HAP-1 (cell line): Measurements from ENCODE around the gene DAAM1.
A peak's percentile ranks its signal among the peaks of the same experiment; 100 is the strongest.

Experiments
- DNase-seq, 2 experiments: peaks; one replicate each; pipeline ENCODE4 v3.0.0-alpha.2; 2016 to 2020; ENCODE audit warnings: low spot score in 2 of 2
- H3K27me3 ChIP-seq: fragments of 250-450 bp; sonication (Bioruptor Pico); 2 replicates; pipeline ENCODE4 v1.5.1; 2020; ENCODE audit warnings: low read depth, mild to moderate bottlenecking, moderate library complexity
- H3K36me3 ChIP-seq: fragments of 250-450 bp; sonication (Bioruptor Pico); replicated peaks from 2 replicates; pipeline ENCODE4 v1.5.1; 2020; ENCODE audit warnings: mild to moderate bottlenecking
- H3K4me1 ChIP-seq: fragments of 250-450 bp; sonication (Bioruptor Pico); 2 replicates; pipeline ENCODE4 v1.5.1; 2020; ENCODE audit warnings: mild to moderate bottlenecking
- H3K4me3 ChIP-seq: fragments of 250-450 bp; sonication (Bioruptor Pico); 2 replicates; pipeline ENCODE4 v1.5.1; 2020; ENCODE audit warnings: mild to moderate bottlenecking, moderate library complexity
- H3K9me3 ChIP-seq: fragments of 250-450 bp; sonication (Bioruptor Pico); 2 replicates; pipeline ENCODE4 v1.5.1; 2020; ENCODE audit warnings: mild to moderate bottlenecking, moderate library complexity
- in situ Hi-C: fragments of 300-500 bp; cut with MboI; formaldehyde crosslinking; loops from 3 replicates; pipeline ENCODE4 v1.14.3; 2020; ENCODE audit warnings: low sequenced_read_pairs, inconsistent platforms, mixed read lengths

Gene DAAM1

GRCh38 chr14:59214702-59215302 is 26.3 kb downstream of the DAAM1 start:
- peaks cover 12% of the 10 kb centered on the region for H3K4me1 ChIP-seq
- H3K27me3 ChIP-seq, result no peaks in the 10 kb centered on the region
- no peaks in the 10 kb centered on the region for H3K36me3 ChIP-seq
- H3K4me3 ChIP-seq, result no peak overlapping the region
- in situ Hi-C loops, result no loop called here
- no peaks in the 10 kb centered on the region for H3K9me3 ChIP-seq
- DNase-seq, result no peak

DNA sequence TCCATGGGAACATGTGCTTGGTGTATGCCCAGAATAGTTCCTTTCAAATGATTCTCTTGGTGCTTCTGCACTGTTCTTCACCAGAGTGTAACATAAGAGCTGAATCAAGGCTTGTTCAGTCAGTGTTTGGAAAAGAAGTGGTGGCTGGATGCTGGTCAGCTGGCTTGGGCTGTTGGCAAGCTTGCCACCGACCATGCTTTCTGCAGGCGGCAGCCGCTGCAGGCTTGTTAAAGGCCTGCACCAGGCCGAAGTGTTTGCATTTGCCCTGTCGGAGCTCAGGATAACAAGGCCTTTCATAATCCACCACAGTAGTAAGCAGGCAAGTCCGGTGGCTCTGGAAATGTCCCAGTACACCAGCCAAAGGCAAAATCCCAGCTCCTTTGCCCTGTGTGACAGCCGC is 26.9 kb downstream of the DAAM1 start:
- no peak for DNase-seq
- Histone ChIP-seq H3K4me3 (no peak overlapping the region), H3K27me3 (no peaks in the 10 kb centered on the region), H3K4me1 (peaks cover 12% of the 10 kb centered on the region), H3K36me3 (no peaks in the 10 kb centered on the region; the same call in 1 of the 2 replicates), H3K9me3 (no peaks in the 10 kb centered on the region)
- in situ Hi-C loops, result no loop called here

DNA sequence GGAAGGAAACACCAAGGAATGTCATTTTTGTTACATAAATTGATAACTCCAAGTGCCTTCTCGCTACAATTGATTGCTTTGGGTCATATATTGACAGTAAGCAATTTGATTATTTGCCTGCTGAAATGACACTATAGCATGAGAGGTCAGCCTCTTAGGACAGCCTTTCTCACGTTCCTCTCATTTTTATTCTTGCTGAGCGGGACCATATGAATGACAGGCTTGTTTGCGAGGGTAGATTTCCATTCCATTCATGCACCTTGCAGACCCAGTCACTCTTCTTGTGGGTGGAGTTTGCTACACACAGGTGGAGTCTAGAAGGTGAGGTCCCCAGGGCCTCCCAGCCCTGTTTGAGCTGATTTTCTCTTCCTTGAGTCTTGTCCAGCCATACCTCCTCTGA is 27.3 kb downstream of the DAAM1 start:
- in situ Hi-C loops, result no loop called here
- no peak for DNase-seq

GRCh38 chr14:59217011-59217410 is 28.5 kb downstream of the DAAM1 start:
- Histone ChIP-seq H3K4me1 (peaks cover 12% of the 10 kb centered on the region), H3K36me3 (no peaks in the 10 kb centered on the region; the same call in 1 of the 2 replicates), H3K27me3 (no peaks in the 10 kb centered on the region), H3K9me3 (no peaks in the 10 kb centered on the region), H3K4me3 (no peak overlapping the region)
- in situ Hi-C loops, result no loop called here
- no peak for DNase-seq

More for the DNA sequence above, 27.3 kb downstream of the DAAM1 start:
- Histone ChIP-seq H3K36me3 (no peaks in the 10 kb centered on the region; the same call in 1 of the 2 replicates), H3K9me3 (no peaks in the 10 kb centered on the region), H3K27me3 (no peaks in the 10 kb centered on the region), H3K4me3 (no peak overlapping the region), H3K4me1 (peaks cover 12% of the 10 kb centered on the region)

- Histone ChIP-seq H3K36me3 (no peaks in the 10 kb centered on the region; the same call in 1 of the 2 replicates), H3K27me3 (no peaks in the 10 kb centered on the region), H3K9me3 (no peaks in the 10 kb centered on the region), H3K4me3 (no peak overlapping the region), H3K4me1 (no peaks in the 10 kb centered on the region)
- DNase-seq, result peak in 1 of 2 experiments; percentile 9
- in situ Hi-C loops, result no loop called here
Measured at GRCh38 chr14:59221568-59221967, 33.1 kb downstream of the DAAM1 start.

GRCh38 chr14:59224341-59224740 is 35.9 kb downstream of the DAAM1 start:
- in situ Hi-C loops, result no loop called here
- Histone ChIP-seq H3K4me3 (no peak overlapping the region), H3K9me3 (no peaks in the 10 kb centered on the region), H3K4me1 (no peaks in the 10 kb centered on the region), H3K27me3 (no peaks in the 10 kb centered on the region), H3K36me3 (no peaks in the 10 kb centered on the region; the same call in 1 of the 2 replicates)
- DNase-seq, result no peak

DNA sequence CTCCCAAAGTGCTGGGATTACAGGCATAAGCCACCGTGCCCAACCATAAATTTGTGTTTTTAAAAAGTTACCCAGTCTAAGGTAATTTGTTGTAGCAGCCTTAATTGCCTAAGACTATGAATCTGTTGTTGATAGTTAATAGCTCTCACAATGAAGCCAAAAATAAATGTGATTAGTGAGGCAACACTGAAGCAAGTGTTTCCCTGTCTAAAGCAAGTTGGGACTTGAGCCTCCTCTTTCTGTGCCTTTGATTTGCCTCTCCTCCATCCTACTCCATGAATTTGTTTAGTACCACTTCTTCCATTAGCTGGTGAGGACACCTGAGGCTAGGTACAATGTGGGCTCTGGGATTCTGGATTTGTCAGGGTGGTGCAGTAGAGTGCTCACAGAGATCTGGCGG is 36.8 kb downstream of the DAAM1 start:
- Histone ChIP-seq H3K27me3 (no peaks in the 10 kb centered on the region), H3K4me3 (no peak overlapping the region), H3K36me3 (no peaks in the 10 kb centered on the region), H3K9me3 (no peaks in the 10 kb centered on the region), H3K4me1 (no peaks in the 10 kb centered on the region)
- in situ Hi-C loops, result no loop called here
- DNase-seq, result no peak

GRCh38 chr14:59228421-59228820 is 40.0 kb downstream of the DAAM1 start:
- no peaks in the 10 kb centered on the region for H3K36me3 ChIP-seq
- no peak for DNase-seq
- in situ Hi-C loops, result no loop called here
- no peak overlapping the region for H3K4me3 ChIP-seq
- no peaks in the 10 kb centered on the region for H3K27me3 ChIP-seq
- H3K9me3 ChIP-seq, result no peaks in the 10 kb centered on the region
- H3K4me1 ChIP-seq, result no peaks in the 10 kb centered on the region

GRCh38 chr14:59229653-59230406 is 41.4 kb downstream of the DAAM1 start:
- DNase-seq, result no peak
- Histone ChIP-seq H3K4me3 (no peak overlapping the region), H3K27me3 (no peaks in the 10 kb centered on the region), H3K9me3 (no peaks in the 10 kb centered on the region), H3K4me1 (no peaks in the 10 kb centered on the region), H3K36me3 (no peaks in the 10 kb centered on the region)
- in situ Hi-C loops, result no loop called here

GRCh38 chr14:59236195-59236594 is 47.7 kb downstream of the DAAM1 start:
- in situ Hi-C loops, result no loop called here
- peaks cover 3% of the 10 kb centered on the region; the same call in 1 of the 2 replicates for H3K4me1 ChIP-seq

GRCh38 chr14:59238216-59238615 is 49.7 kb downstream of the DAAM1 start:
- Histone ChIP-seq H3K4me3 (no peak overlapping the region), H3K9me3 (no peaks in the 10 kb centered on the region), H3K4me1 (peaks cover 3% of the 10 kb centered on the region; the same call in 1 of the 2 replicates), H3K27me3 (no peaks in the 10 kb centered on the region), H3K36me3 (no peaks in the 10 kb centered on the region)
- no peak for DNase-seq
- in situ Hi-C loops, result no loop called here

More at GRCh38 chr14:59236195-59236594, 47.7 kb downstream of the DAAM1 start:
- H3K4me3 ChIP-seq, result no peak overlapping the region
- no peaks in the 10 kb centered on the region for H3K9me3 ChIP-seq
- no peaks in the 10 kb centered on the region for H3K27me3 ChIP-seq
- DNase-seq, result no peak
- H3K36me3 ChIP-seq, result no peaks in the 10 kb centered on the region

DNA sequence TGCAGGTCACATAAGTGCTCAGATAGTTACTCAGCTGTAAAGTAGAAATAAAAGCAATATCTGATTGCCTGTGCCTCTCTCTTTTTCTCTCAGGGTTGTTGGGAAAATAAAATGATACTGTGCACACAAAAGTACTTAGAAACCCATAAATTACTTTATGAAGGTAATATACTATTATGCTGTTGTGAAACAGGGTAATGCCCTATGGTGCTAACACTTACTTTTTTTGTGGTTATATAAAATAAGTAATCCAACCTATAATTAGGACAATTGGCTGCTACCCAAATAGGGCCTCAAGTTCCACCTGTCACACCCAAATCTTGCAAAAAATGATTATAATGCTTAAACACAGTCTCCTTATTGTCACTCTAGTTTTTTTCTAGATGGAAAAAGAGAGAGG is 50.6 kb downstream of the DAAM1 start:
- no peaks in the 10 kb centered on the region for H3K27me3 ChIP-seq
- H3K36me3 ChIP-seq, result no peaks in the 10 kb centered on the region
- peaks cover 3% of the 10 kb centered on the region; the same call in 1 of the 2 replicates for H3K4me1 ChIP-seq
- in situ Hi-C loops, result no loop called here
- no peak for DNase-seq
- no peaks in the 10 kb centered on the region for H3K9me3 ChIP-seq
- no peak overlapping the region for H3K4me3 ChIP-seq

GRCh38 chr14:59240356-59240755 is 51.9 kb downstream of the DAAM1 start:
- DNase-seq, result no peak
- Histone ChIP-seq H3K27me3 (no peaks in the 10 kb centered on the region), H3K36me3 (no peaks in the 10 kb centered on the region), H3K4me3 (no peak overlapping the region), H3K9me3 (no peaks in the 10 kb centered on the region), H3K4me1 (peaks cover 3% of the 10 kb centered on the region; the same call in 1 of the 2 replicates)
- in situ Hi-C loops, result no loop called here

GRCh38 chr14:59241121-59241520 is 52.7 kb downstream of the DAAM1 start:
- Histone ChIP-seq H3K4me3 (no peak overlapping the region), H3K36me3 (no peaks in the 10 kb centered on the region), H3K4me1 (peaks cover 3% of the 10 kb centered on the region; the same call in 1 of the 2 replicates), H3K27me3 (no peaks in the 10 kb centered on the region), H3K9me3 (no peaks in the 10 kb centered on the region)
- in situ Hi-C loops, result no loop called here
- DNase-seq, result no peak
